Mucosa of descending colon (tissue), 3 donors: ENCODE results near the gene CATSPERZ. TPM values are rescaled to one million over a fixed set of nuclear protein-coding genes. Genes with fewer than 3 reads are reported as not detected.
"Not testable (repeated sequence)": the region's sequence is repeated elsewhere in the genome, so short reads cannot be mapped to it uniquely, and the experiment has no call there.

Experiments used
- ATAC-seq: fragments of 200-7000 bp; cut with Tn5 transposase; one replicate; pipeline ENCODE4 v1.9.1; 2020; ENCODE audit warnings: mild to moderate bottlenecking, moderate library complexity
- DNase-seq, 3 donors: peaks; one replicate each; pipeline ENCODE4 v3.0.0-alpha.2; 2020
- H3K36me3 ChIP-seq: fragments of 200-600 bp; one replicate; pipeline ENCODE4 v1.8.0; 2021; ENCODE audit warnings: low read depth, mild to moderate bottlenecking
- H3K4me1 ChIP-seq: fragments of 200-600 bp; one replicate; pipeline ENCODE4 v1.8.0; 2021; ENCODE audit warnings: low read depth, mild to moderate bottlenecking
- H3K4me3 ChIP-seq: fragments of 200-600 bp; one replicate; pipeline ENCODE4 v1.8.0; 2021; ENCODE audit warnings: mild to moderate bottlenecking
- H3K9me3 ChIP-seq: fragments of 200-600 bp; one replicate; pipeline ENCODE4 v1.8.0; 2021; ENCODE audit warnings: mild to moderate bottlenecking
- intact Hi-C, 2 donors: fragments of 100-400 bp; cut with DNase I in 1 of 2; cut with micrococcal nuclease in 1 of 2; formaldehyde crosslinking; loops; one replicate each; pipeline versions ENCODE4 v1.11.0 to v1.11.1; 2022; cut with DNase I, micrococcal nuclease
- total RNA-seq, 3 donors: library from RNA; stranded (reverse); fragmentation: NEBNext Ultra II Directional in 2 of 3; extraction: Animal tissue kit (Norgen Biotek cat#: 25700) in 2 of 3; gene quantifications; one replicate each; pipeline versions ENCODE4 v1.2.1 to v1.2.4, GENCODE V29; 2021 to 2023
- TF ChIP-seq, protein P1 (sequence below): fragments of 200-600 bp; IDR thresholded peaks from one replicate; pipeline ENCODE4 v1.8.0; 2022; ENCODE audit warnings: antibody characterized with exemption, mild to moderate bottlenecking
- donor health status: DM: no; HTN: no; CAD: no; lungs with moderate emphysema.
- donor health status: DM: no; HTN: no; CAD: no.
- donor health status: DM: no; HTN: yes; CAD: no.

Gene CATSPERZ
- total RNA-seq, 3 donors from 2014 or later = not detected

- Histone ChIP-seq H3K4me3 (no peak overlapping the region), H3K4me1 (peaks cover 10% of the 10 kb centered on the region), H3K36me3 (peaks cover 6% of the 10 kb centered on the region), H3K9me3 (no peaks in the 10 kb centered on the region)
- intact Hi-C loops = no loop called here
- TF ChIP-seq, protein P1, sequence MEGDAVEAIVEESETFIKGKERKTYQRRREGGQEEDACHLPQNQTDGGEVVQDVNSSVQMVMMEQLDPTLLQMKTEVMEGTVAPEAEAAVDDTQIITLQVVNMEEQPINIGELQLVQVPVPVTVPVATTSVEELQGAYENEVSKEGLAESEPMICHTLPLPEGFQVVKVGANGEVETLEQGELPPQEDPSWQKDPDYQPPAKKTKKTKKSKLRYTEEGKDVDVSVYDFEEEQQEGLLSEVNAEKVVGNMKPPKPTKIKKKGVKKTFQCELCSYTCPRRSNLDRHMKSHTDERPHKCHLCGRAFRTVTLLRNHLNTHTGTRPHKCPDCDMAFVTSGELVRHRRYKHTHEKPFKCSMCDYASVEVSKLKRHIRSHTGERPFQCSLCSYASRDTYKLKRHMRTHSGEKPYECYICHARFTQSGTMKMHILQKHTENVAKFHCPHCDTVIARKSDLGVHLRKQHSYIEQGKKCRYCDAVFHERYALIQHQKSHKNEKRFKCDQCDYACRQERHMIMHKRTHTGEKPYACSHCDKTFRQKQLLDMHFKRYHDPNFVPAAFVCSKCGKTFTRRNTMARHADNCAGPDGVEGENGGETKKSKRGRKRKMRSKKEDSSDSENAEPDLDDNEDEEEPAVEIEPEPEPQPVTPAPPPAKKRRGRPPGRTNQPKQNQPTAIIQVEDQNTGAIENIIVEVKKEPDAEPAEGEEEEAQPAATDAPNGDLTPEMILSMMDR = no peak
- no peak for ATAC-seq
- peak; percentile 46 to 73 (median 63) for DNase-seq
Measured at GRCh38 chr11:64313491-64314145, 13.5 kb downstream of the CATSPERZ start.

- TF ChIP-seq, protein P1 = no peak
- H3K36me3 ChIP-seq = peaks cover 6% of the 10 kb centered on the region
- ATAC-seq (no peak), DNase-seq (peak in 1 of 3 donors; percentile 25)
- no peak overlapping the region for H3K4me3 ChIP-seq
- H3K4me1 ChIP-seq = peaks cover 14% of the 10 kb centered on the region
- H3K9me3 ChIP-seq = no peaks in the 10 kb centered on the region
- intact Hi-C loops = no loop called here
Measured at GRCh38 chr11:64314146-64314804, 14.1 kb downstream of the CATSPERZ start.

- TF ChIP-seq, protein P1 = no peak
- Histone ChIP-seq H3K36me3 (peaks cover 6% of the 10 kb centered on the region), H3K9me3 (no peaks in the 10 kb centered on the region), H3K4me3 (no peak overlapping the region), H3K4me1 (peaks cover 14% of the 10 kb centered on the region)
- ATAC-seq (no peak), DNase-seq (peak in 1 of 3 donors; percentile 41)
- intact Hi-C loops = no loop called here
Measured at GRCh38 chr11:64314805-64315561, 14.8 kb downstream of the CATSPERZ start.

GRCh38 chr11:64315667-64316526, 15.7 kb downstream of the CATSPERZ start:
- peak in 1 of 3 donors; percentile 45 for DNase-seq
- H3K4me3 ChIP-seq, H3K36me3 ChIP-seq, H3K9me3 ChIP-seq, intact Hi-C loops, ATAC-seq: not testable (repeated sequence)
- H3K4me1 ChIP-seq = peaks cover 20% of the 10 kb centered on the region

- TF ChIP-seq, protein P1 = no peak
- peaks cover 25% of the 10 kb centered on the region for H3K4me1 ChIP-seq
- no peaks in the 10 kb centered on the region for H3K9me3 ChIP-seq
- peak; percentile 14 for ATAC-seq
- H3K4me3 ChIP-seq = peak overlapping the region; percentile 69
- DNase-seq = peak; percentile 69 to 79 (median 70)
- H3K36me3 ChIP-seq = peaks cover 6% of the 10 kb centered on the region
- intact Hi-C loops = no loop called here
Measured at GRCh38 chr11:64316672-64317324, 16.6 kb downstream of the CATSPERZ start.
